Stimulated activated CD8-positive, alpha-beta memory T cell treated with anti-CD3 and anti-CD28 coated beads, Interleukin-7, amount 100 ng/mL, for 1 hour (primary cell): ENCODE data around the gene CLEC4D.
"Not testable (repeated sequence)": the region's sequence is repeated elsewhere in the genome, so short reads cannot be mapped to it uniquely, and the experiment has no call there.

Experiments used
- DNase-seq, 2 donors: peaks; one replicate each; pipeline ENCODE4 v3.0.0-alpha.2; 2020; ENCODE audit warnings: low read depth in 2 of 2

The CLEC4D gene

GRCh38 chr12:8513256-8513655, at the start of gene CLEC4D:
TSS of gene CLEC4D (plus strand) at chr12:8513503. CDS start at chr12:8513733, 230 bp downstream.
- DNase-seq, result no peak

GRCh38 chr12:8465301-8465996, 47.9 kb upstream of the CLEC4D start:
- no peak for DNase-seq

- DNase-seq, result no peak
Observed at GRCh38 chr12:8466241-8466640, 47.1 kb upstream of the CLEC4D start.

- no peak for DNase-seq
Observed at GRCh38 chr12:8471090-8471489, 42.2 kb upstream of the CLEC4D start.

- no peak for DNase-seq
Observed at GRCh38 chr12:8475508-8476203, 37.6 kb upstream of the CLEC4D start.

GRCh38 chr12:8482571-8483061, 30.7 kb upstream of the CLEC4D start:
- DNase-seq, result no peak

- no peak for DNase-seq
Observed at GRCh38 chr12:8483079-8483478, 30.2 kb upstream of the CLEC4D start.

GRCh38 chr12:8491646-8492530, 21.4 kb upstream of the CLEC4D start:
- DNase-seq, result no peak

GRCh38 chr12:8493084-8493483, 20.2 kb upstream of the CLEC4D start:
- DNase-seq, result peak in 1 of 2 donors; percentile 9

- DNase-seq, result not testable (repeated sequence)
Observed at GRCh38 chr12:8495671-8496070, 17.6 kb upstream of the CLEC4D start.

GRCh38 chr12:8496074-8496473, 17.2 kb upstream of the CLEC4D start:
- not testable (repeated sequence) for DNase-seq

- no peak for DNase-seq
Observed at GRCh38 chr12:8499616-8500015, 13.7 kb upstream of the CLEC4D start.

- DNase-seq, result no peak
Observed at GRCh38 chr12:8501720-8502119, 11.6 kb upstream of the CLEC4D start.

GRCh38 chr12:8504351-8504750, 9.0 kb upstream of the CLEC4D start:
- DNase-seq, result no peak

- no peak for DNase-seq
Observed at GRCh38 chr12:8507596-8507995, 5.7 kb upstream of the CLEC4D start.

GRCh38 chr12:8508223-8508622, 5.1 kb upstream of the CLEC4D start:
- DNase-seq, result no peak

GRCh38 chr12:8508910-8509841, 4.1 kb upstream of the CLEC4D start:
- no peak for DNase-seq

- DNase-seq, result no peak
Observed at GRCh38 chr12:8517971-8518370, 4.7 kb downstream of the CLEC4D start.

GRCh38 chr12:8519171-8519570, 5.9 kb downstream of the CLEC4D start:
- DNase-seq, result no peak

GRCh38 chr12:8527250-8528130, 14.2 kb downstream of the CLEC4D start:
- DNase-seq, result no peak
